Measurements from ENCODE around the gene SULT1A2.
"Not testable (repeated sequence)": the region's sequence is repeated elsewhere in the genome, so short reads cannot be mapped to it uniquely, and the experiment has no call there.

Gene SULT1A2

DNA sequence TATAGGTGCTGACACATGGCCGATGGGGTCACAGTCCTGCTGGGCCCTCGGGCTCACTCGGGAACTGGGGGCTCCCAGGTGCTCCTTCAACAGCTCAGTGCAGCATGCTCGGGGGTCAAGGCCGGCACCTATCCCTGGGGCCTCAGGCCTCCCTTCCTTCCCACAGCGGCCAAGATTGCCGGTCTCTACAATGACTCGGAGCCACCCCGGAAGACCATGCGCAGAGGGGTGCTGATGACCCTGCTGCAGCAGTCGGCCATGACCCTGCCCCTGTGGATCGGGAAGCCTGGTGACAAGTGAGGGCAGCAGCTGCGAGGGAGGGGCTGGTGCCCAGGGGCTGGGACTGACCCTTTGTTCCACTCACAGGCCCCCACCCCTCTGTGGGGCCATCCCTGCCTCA, 6.9 kb downstream of the SULT1A2 start:
- DNase-seq: no peak

DNA sequence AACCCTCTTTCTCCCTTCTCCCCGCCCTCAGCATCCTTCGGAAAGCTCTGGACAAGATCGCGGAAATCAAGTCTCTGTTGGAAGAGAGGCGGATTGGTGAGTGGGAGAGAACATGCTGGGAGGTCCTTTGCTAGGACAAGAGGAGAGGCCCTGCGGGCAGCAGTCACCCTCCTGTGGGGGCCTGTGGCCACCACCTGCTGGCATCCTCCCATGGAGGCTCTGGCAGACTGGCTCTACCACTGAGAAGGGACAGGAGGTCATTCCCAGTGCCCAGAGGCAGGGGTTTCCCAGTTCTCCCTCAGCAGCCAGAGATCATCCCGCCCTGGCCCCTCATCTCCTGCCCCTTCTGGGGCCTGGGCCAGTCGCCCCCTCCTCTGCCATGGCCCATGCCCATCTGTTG, 7.8 kb downstream of the SULT1A2 start:
- DNase-seq: no peak

DNA sequence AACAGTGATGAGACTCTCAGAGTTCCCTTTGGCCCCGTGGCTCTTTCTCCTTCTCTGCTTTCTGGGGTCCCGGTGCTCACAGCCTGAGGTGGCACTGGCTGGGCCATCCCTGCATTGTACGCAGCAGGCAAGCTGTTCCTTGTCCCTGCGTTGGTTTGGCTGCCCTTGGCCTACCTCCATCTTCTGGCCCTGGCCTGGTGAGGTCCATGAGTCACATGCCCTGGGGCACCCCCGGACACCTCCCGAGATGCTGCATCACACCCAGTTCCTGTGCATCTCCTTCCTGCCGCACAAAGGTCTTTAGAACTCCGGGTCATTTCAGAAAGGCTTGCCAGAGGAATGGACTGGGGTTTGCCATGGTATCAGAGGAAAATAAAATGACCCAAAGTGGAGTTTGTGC, 9.5 kb downstream of the SULT1A2 start:
- no peak for DNase-seq

DNA sequence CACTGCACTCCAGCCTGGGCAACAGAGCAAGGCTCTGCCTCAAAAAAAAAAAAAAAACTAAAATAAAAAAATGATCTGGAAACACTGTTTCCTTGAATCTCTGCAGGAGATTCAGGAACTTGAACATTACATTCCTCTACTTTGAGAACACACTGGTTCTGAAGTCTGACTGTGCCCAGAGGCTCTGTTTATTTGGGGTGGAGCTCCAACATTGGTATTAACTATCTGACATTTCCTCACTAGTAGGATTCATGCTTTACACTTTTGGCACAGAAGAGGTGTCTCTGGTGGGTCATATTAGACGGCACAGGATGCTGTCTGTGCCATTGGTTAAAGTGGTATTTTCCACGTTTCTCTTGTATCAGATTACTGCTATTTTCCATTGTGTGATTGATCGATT, 10.4 kb downstream of the SULT1A2 start:
- no peak for DNase-seq

DNA sequence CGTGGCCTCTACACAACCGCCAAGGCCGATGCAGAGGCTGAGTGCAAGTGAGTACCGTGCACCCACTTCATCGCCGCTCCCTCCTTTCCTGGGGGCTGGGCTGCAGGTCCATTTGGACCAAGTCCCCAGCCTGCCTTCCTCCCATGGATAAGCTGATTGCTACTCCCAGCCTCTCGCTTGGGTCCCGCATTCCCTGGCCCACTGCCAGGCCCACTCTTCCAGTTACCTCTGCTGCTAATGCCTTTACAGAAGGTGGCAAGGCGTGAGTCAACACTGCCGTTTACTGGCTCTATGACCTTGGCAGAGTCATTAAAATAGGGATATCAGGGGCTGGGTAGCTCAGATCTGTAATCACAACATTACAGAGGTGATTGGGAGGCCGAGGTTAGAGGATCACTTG, 11.2 kb downstream of the SULT1A2 start:
- DNase-seq: no peak

DNA sequence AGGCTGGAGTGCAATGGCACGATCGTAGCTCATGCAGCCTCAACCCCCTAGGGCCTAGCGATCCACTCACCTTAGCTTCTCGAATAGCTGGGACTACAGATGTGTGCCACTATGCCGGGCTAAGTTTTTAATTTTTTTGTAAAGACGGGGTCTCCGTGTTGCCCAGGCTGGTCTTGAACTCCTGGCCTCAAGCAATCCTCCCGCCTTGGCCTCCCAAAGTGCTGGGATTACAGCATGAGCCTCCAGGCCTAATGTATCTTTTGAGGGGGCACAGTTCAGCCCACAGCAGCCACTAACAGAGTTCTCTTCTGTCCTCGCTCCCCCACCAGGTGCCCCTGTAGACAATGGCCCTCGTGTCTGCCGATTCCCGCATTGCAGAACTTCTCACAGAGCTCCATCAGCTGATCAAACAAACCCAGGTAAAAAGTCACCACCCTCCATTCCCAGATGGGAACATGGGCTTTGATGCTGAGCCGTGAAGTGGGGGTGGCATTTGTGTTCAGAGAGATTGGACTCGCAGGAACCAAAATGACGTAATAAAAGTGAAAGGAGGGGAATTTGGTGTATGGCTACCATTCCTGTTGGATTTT, 16.0 kb downstream of the SULT1A2 start:
- DNase-seq: no peak

DNA sequence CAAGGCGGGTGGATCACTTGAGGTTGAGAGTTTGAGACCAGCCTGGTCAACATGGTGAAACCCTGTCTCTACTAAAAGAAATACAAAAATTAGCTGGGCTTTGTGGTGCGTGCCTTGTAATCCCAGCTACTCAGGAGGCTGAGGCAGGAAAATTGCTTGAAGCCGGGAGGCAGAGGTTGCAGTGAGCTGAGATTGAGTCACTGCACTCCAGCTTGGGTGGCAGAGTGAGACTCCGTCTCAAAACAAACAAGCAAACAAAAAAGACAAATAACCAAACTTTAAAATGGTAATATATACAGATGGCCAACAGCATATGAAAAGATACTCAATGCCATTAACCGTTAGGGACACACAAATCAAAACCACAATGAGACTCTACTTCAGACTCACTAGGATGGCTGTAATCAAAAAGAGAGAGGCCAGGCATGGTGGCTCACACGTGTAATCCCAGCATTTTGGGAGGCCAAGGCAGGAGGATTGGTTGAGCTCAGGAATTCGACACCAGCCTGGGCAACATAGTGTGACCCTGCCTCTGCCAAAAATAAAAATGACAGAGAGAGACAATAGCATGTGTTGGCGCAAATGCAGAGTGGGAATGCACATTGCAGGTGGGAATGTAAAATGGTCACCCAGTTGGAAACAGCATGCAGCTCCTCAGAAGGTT, 21.3 kb downstream of the SULT1A2 start:
- no peak for DNase-seq

DNA sequence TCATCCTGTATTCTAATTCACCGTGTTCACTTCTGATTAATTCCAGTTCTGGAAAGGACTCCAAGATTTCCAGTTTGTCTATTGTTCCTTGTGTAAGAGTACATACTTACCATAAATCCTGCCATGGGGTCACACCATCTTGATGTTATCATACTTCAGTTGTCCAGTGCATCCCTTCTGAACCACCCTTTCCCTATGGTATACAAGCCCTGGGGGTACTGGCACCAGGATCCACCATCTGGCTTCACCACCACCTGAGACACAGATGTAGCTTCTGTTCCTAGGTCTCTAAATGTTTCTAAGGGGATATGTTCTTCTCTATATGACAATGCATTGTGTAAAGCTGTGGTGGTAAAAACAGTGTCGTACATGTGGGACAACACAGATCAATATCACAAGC, 21.9 kb downstream of the SULT1A2 start:
- DNase-seq: no peak

DNA sequence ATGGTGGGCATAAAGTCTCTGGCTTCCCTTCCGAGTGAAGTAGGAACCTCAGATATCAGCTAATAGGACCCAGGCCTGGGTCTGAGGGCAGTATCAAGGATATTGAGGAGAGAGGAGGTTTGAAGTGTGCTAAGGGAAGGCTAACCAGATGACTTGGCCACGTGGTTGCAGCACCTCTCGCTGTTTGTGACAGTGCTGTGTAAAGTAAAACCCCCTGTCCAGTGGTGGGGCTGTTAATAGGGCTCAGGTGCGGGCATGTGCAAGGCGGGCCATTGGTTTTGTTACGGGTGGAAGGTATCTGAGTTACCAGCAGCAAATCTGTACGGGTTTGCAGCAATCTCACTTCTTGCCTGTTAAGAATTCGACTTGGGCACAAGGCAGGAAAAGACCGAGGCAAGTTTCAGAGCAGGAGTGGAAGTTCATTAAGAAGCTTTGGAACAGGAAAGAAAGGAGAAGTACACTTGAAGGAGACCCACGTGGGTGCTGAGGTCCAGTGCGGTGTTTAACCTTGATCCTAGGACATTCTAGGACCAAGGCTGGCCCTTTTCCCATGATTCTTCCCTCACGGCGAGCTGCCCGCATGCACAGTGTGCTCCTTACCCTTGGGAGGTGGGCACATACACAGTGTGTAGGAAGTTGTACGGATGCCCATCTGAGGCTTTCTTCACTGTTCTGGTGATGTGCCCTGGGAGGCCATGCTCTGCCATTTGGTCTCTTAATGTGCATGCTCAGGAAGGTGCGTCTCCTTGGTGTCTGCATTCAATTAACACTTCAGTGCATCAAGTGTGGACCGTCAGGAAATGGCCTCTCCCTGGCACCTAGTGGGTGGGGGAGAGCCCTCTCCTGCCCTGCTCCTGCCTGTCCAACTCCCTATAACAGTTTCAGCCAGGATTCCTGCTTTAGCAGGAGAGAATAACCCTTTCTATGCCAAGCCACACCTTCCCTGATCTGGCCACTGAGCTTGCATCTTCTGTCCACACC, 22.8 kb downstream of the SULT1A2 start:
- no peak for DNase-seq

DNA sequence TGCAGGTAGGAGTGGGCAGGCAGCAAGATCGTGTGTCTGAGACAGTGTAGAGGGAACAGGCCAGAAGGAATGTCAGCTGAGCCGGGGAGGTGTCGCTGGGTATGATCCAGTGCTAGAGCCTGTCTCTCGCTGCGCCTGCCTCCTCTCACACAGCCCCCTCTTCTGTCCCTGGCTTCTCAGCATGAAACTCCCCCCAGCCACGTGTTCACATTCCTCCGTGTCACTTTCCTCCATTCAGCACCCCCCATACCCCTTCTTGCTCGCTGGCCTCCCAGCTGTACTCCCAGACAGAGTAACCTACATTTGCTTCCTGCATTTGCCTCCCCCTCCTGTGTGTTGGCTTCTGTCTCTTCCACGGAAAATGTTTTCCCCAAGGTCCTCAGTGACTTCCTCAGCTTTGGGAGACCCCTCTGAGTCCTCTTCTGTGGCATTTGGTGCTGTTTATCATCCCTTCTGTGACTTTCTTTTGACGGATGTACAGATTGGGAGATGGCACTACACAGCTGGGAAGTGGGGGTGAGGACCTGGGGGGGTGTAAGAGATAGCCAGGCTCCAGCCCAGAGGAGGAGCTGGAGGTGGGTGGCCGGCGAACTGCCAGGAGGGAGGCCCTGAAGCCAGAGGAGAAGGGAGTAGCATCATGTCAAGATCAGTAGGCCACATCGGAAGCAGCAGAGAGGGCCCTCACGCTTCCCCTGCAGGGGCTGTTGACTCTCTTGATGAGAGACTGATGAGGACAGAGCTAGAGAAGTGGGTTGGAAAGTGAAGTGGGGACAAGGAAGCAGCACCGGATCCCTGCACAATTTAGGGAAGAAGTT, 23.9 kb downstream of the SULT1A2 start:
- DNase-seq: no peak

DNA sequence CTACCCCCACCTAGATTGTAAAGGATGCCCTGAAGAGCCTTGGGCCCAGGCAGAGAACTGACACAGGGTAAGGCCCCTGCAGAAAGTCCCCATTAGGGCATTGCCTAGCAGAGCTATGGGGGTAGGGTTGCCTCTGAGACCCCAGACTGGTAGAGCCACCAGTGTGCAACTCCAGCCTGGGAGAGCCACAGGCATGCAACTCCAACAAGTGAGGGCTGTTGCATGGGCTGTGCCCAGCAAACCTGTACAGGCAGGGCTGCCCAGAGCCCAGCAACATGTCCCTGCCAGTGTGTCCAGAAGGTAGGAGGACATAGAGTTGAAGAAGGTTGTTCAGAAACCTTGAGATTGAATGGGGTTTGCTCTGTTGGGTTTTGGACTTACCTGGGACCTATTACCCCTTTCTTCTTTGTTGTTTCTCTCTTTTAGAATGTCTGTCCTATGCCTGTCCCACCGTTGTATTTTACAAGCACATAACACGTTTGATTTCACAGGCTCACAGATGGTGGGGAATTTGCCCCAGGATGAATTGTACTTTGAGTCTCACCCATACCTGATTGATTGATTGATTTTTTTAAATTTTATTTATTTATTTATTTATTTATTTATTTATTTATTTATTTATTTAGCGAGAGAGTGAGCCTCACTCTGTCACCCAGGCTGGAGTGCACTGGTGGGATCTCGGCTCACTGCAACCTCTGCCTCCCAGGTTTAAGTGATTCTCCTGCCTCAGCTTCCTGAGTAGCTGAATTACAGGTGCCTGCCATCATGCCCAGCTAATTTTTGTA, 26.7 kb downstream of the SULT1A2 start:
- DNase-seq: no peak

DNA sequence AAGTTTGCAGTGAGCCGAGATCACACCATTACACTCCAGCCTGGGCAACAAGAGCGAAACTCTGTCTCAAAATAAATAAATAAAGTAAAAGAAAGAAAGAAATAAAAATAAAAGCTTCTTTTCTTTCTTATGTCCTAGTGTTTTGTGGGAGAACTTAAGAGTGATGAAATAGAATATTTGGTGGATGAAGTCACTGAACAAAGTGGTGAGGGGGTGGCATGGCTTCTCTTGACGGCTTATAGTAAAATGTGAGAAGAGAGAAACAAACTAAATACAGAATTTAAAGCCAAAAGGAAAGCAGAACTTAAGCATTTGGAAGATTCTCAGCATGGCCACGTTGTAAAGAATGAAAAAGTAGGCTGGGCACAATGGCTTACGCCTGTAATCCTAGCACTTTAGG, 27.8 kb downstream of the SULT1A2 start:
- no peak for DNase-seq

DNA sequence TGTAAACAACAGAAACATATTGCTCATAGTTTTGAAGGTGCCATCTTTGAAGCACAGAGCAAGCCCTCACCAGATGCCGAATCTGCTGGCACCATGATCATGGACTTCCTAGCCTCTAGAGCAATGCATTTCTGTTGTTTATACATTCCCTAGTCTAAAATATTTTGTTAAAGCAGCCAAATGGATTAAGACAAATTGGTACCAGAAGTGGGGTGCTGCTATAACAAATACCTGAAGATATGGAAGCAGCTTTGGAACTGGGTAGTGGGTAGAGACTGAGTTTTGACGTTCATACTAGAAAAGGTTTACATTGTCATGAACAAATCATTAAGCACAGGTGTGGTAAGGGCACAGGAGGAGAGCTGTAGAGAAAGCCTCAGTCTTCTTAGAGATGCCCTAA, 29.6 kb downstream of the SULT1A2 start:
- no peak for DNase-seq

DNA sequence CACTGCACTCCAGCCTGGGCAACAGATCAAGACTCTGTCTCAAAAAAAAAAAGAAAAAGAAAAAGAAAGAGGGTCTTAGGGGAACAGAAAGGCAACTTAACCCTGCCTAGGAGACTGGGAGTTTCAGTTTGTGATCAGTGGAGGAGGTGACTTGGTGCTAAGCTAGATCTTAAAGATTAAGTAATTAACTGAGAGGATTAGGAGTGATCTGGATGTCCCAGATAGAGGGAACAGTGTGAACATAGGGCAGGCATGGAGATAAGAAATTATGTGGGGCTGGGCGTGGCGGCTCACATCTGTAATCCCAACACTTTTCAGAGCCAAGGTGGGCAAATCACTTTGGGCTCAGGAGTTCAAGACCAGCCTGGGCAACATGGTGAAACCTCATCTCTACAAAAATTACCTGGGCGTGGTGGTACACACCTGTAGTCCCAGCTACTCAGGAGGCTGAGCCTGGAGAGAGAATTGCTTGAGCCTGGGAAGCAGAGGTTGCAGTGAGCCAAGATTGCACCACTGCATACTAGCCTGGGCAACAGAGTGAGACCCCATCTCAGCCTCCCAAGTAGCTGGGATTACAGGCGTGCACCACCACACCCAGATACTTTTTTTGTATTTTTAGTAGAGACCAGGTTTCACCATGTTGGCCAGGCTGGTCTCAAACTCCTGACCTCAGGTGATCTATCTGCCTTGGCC, 30.5 kb downstream of the SULT1A2 start:
- DNase-seq: not testable (repeated sequence)

DNA sequence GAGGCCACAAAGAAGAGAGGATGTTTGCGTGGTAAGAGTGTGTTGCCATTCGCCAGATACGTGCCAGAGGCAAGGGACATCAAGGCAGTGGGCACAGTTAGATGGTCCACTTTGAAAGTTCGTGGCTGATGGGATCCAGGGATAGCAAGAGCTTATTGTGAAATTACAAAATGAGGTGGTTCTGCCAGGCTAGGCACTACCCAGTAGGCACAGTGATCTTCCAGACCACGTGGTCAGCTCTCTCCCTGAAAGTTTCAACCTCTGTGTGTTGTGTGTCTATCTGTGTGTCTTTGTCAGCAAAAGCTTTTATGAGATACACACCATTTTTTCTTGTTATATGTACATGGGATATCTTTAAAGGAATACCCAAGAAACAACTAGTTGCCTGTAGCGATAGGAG, 33.6 kb downstream of the SULT1A2 start:
- DNase-seq: no peak

DNA sequence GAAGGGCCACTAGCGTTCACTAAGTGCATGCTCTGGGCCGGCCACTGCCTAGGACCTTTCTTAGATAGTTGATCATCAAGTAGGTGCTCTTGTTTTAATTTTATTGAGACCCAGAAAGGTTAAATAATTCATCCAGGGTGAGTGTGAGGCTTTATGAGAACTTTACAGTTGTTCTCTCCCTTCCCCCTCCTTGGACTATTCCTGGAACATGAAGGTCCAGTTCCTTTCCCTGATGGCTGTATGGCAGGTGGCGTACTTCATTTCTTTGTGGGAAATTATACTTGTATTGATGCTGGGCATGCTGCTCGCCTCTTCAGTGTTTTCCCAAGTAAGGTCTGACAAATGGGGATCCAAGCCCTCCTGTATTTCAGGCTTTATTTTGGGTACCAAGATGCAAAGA, 34.7 kb downstream of the SULT1A2 start:
- DNase-seq: no peak

DNA sequence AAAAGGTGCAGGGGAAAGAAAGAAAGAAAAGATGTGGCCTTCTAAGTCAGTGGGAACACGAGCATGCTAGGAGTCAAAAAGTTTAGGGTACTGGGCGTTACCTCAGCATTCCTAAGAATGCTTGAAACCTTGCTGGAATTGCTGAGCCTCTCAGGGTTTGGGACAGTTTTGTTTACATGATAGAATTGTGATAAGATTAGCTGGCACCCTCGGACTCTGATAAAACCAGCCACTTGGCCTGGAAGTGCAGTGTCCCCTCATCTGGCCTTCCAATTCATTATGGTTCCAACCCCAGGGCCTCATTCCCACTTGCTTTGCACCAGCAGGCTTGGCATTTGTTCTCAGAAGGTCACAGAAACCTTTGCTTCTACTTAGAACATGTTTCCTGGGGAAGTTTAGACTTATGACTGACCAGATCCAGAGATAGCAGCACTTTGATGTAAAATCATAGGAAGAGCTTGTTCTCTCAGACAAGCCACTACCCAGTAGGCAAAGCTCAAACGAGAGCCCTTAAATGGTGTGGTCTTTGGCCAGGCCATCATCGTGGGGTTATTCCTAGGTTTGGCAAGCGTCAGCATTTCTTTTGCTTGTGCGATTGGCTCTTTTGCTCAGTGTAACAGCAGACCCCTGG, 35.2 kb downstream of the SULT1A2 start:
- no peak for DNase-seq

DNA sequence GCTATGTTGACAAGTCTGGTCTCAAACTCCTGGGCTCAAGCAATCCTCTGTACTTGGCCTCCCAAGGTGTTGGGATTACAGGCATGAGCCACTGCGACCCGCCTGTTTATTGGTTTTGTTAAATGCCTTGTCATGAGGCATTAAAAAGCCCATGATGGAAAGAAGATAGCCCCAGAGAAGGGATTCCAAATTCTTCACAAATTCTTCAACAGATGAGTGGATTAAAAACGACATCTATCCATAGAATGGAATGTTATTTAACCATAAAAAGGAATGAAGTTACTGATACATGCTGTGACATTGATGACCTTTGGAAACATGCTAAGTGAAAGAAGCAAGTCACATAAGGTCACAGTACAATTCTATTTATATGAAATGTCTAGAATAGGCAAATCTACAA, 38.4 kb downstream of the SULT1A2 start:
- DNase-seq: no peak

DNA sequence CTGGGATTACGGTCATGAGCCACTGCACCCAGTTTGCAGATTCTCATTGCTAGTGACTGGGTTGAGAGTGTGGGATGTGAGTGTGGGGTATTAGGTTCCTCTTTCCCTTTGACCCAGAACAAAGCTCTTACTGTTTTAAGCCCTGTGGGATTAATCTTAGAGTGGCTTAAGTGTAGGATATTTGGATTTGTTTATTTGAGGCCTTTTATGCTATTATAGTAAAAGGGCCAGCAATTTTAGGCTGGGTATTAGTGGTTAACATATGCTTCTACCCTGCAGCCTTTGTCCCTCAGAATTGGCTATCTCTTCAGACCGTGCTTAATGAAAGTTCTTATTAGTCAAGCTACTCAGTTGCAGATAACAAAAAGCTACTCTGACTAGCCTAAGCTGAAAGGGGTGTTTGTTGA, 39.9 kb downstream of the SULT1A2 start:
- DNase-seq: no peak

DNA sequence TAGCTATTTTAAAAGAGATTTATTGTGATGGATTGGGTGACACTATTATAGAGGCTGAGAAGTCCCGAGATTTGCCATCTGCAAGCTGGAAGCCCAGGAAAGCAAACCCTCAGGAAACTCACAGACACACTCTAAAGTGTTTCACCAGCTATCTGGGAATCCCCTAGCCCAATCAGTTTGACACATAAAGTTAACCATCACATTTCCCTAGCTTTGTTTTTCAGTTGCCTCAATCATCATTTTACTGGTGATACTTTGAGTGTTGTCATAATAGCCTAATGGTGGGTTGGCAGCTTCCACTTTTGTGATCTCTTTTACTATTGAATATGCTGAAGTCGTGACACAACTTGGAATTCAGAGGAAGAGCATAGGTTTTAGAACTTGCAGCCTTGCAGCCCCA, 41.3 kb downstream of the SULT1A2 start:
- DNase-seq: no peak

Measured in activated CD4-positive, alpha-beta T cell treated with anti-CD3 and anti-CD28 coated beads for 4 hours (primary cell).